ENCODE data around the gene CENPK.
"Not testable (repeated sequence)": the region's sequence is repeated elsewhere in the genome, so short reads cannot be mapped to it uniquely, and the experiment has no call there.

Gene CENPK

DNA sequence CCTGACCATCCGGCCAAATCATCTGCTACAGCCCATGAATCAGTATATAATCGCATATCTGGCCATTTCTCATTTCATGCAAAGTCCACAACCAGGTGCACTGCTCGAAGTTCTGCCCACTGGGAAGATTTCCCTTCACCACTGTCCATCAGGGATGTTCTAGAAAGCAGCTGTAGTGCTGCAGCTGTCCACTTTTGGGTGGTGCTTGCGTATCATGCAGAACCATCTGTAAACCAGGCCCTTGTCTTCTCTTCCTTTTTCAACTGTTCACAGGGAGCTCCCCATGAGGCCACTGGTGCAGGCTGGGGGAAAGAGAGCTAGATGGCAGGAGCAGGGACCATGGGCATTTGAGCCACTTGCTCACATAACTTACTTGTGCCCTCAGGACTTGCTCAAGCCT, 73.8 kb downstream of the CENPK start:
- no peak for DNase-seq

DNA sequence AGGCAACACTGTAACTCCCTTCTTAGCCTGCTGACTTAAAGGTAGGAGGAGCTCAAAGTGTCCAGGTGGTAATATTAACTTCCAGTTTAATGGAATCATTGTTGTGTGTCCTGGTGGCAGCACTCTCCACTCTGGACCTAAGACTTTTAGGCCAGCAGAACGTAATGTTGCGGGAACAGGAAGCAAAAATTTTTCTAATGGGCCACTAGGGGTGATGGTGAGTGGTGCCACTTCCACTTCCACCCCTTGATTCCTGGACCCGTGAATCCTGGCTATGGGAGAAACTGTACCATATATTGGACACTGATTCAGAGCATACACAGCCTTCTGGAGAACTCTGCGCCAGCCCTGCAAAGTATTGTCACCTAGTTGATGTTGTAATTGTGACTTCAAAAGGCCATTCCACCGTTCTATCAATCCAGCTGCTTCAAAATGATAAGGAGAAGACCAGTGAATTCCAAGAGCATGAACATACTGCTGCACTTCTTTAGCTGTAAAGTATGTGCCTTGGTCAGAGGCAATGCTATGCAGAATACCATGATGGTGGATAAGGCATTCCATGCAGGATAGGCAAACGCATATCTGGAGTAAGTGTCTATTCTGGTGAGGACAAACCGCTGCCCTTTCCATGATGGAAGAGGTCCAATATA, 74.8 kb downstream of the CENPK start:
- not testable (repeated sequence) for DNase-seq

DNA sequence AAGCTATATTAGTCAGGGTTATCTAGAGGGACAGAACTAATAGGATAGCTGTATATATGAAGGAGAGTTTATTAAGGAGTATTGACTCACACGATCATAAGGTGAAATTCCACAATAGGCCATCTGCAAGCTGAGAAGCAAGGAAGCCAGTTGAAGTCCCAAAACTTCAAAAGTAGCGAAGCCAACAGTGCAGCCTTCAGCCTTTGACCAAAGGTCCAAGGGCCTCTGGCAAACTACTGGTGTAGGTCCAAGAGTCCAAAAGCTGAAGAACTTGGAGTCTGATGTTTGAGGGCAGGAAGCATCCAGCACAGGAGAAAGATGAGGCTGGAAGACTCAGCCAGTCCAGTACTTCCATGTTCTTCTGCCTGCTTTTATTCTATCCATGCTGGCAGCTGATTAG, 76.2 kb downstream of the CENPK start:
- DNase-seq = not testable (repeated sequence)

DNA sequence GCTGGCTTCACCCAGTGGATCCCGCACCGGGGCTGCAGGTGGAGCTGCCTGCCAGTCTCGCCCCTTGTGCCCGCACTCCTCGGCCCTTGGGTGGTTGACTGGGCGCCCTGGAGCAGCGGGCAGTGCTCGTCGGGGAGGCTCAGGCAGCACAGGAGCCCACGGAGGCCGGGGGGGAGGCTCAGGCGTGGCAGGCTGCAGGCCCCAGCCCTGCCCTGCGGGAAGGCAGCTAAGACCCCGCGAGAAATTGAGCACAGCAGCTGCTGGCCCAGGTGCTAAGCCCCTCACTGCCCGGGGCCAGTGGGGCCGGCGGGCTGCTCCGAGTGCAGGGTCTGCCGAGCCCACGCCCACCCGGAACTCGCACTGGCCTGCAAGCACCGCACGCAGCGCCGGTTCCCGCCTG, 77.6 kb downstream of the CENPK start:
- DNase-seq = no peak

DNA sequence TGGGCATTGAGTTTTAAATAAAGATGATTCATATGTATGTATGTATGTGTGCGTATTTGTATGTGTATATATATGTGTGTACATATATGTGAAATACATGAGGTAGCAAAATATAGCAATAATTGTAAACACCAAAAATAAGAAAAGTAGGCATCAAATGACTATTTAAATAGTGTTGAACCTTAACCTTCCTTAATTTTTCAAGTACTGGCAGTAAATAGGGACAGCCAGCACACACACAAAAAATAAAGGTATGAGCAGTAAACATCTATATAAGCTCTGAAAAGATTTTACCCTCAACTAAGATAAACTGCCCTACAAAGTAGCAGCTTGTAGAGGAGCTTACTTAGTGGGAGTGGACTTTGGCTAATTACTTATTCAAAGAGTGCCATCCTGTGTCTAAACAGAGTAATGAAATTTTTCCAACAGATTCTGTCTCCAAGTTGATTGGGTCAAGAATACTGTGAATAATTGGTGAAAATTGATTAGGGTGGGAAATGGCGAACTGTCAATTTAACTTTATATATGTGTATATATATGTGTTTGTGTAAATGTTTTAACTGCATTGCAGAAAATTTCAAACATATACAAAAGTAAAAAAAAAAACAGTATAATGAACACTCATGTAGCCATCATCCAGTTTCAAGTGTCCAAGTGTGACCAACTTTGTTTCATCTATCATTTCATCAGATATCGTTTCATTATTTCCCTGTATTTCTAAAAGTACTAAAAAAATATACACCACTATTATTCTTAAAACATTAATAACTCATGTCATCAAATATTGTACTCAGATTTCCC, 79.2 kb downstream of the CENPK start:
- DNase-seq = no peak

DNA sequence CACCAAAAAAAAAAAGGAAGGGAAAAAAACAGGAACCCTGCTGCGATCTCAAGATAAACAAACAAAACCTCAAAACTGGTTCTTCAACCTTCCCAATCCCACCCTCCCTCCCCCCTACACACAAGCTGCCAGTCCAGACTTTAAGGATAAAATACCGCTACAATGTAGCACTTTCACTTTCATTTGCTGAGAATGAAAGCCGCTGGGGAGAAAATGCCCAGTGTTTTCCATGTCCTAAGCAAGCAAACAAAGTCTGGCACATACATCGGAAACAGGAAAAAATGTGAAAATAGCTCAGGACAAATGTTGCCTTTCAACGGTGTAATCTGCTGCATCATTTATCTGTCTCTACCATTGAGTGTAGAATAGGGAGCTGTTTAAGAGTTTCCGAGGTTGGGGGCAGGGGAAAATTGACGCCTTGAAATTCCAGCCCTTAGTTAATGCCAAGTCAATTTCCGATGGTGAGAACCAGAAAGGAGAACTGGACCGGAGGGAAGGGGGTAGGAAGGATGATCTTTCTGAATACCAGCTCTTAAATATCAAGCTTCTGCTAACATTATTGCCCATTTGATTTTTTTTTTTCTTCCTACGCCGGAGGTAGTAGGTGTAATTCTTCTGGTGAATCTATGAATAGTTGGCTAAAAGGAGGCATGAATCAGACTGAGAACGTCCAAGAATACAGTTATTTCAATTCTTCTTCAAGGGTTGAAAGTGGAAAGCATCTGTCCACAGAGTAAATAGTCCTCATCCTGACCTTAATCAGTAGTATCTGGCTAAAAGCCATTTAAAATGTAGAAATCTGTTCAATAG, 80.0 kb downstream of the CENPK start:
- DNase-seq = no peak

DNA sequence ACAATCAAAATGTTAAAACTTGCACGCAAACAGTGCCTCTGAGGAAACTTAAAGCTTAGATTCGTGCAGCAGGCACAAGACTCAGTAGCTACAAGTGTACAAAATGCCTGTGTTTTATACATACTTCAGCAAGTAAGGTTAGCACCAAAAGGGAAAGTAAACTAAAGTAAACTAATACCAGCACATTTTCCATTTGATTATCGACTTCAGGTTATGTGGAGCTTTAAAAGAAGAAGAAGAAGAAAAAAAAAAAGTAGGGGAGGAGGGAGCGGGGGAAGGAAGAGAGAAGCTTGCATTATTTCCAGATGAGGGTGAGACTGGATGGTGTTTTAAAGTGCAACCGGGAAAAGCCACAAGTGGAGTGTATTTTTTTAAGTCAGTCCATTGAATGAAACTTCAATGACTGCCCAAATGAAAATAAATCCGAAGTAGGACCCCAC, 80.7 kb downstream of the CENPK start:
- no peak for DNase-seq

DNA sequence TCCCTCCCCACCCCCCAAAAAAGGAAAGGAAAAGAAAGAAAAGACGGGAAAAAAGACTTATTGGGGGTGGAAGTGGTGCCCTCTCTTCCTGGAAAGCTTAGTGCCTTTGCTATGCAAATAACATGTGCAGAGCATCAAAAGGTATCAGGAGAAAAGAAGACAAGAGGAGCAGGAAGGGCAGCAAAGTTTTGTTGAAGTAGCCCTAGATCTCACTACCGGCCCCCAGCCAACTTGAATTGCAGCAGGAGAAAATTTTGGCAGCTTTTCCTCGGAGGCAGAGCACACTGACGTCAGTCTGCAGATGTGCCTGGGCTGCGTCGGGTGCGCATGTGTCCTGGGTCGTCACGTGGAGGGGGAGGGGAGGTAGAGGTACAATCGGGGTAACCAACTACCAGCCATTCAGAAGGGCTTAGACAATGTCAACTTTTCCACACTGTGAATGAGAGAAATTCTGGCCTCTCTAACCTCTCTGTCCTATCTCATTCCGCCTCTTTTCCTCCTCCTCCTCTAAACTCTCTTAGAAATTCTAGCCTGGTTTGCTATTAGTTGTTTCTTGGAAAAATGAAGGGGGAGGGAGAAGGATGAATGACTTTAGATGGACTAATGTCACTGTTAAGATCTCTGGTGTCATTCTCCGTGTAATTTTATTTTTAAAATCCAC, 81.2 kb downstream of the CENPK start, which contains the start of gene ADAMTS6:
ADAMTS6 (minus strand) TSS at position 286 of the 661 bp plus-strand sequence. CDS start 8,247 bp downstream, outside the sequence.
- DNase-seq = no peak

DNA sequence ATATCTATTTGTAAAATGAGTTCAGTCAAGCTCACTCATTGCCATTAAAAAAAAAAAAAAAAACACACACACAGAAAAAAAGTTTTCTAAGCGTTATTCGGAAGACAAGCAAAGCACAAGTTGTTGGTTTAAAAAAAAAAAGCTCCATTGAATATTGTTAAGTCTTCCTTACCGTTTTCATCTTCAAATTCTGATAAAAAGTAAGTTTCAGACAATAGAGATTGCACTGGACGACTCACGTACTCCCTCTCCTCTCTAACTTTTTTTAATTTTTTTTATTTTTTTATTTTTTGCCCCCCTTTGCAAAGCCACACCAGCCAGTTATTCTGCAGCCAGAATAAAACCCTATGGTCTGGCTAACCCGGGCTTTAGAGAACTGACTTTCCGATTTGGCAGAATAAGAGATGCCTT, 81.8 kb downstream of the CENPK start:
- DNase-seq = no peak

DNA sequence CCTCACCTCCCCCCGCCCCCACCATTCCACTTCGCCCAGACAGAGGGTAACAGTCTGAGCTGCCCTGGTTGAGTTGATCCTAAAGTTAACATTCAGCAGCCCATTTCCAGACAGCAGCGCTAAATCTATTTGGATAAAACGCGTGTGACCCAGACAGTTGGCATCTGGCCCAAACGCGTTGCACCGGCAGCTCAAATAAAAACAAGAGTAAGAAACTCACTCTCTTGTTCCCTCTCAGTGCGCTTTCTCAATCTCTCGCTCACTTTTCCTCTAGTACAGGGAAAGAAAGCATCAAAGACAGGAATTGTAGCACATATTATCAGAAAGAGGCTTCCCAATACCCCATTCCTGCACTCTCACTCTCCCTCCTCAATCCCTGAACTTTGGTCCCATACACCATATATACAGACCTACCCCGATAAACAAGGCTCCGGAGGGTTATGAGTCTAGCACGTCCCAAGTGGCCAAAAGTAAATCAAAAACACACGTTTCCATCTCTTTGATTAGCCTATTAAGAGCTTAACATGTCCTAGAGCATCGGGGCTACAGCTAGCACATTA, 82.6 kb downstream of the CENPK start:
- DNase-seq = no peak

DNA sequence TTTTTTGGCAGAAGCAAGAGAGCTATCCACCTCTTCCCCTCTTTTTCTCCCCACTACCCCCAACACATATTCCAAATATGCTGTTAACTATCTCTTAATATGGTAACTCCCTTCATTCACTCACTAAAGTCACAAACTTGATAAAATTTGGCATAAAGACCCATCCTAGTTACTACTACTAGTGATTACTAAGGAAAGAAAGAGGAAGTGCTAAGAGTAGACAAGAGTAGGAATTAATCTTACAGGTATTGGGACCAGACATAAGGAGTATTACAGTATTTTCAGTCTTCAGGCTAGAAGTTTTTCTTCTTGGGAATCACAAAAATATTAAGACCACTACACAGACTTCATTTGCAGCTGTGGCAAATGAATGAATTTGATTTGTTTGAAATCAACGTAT, 83.4 kb downstream of the CENPK start:
- DNase-seq = no peak

DNA sequence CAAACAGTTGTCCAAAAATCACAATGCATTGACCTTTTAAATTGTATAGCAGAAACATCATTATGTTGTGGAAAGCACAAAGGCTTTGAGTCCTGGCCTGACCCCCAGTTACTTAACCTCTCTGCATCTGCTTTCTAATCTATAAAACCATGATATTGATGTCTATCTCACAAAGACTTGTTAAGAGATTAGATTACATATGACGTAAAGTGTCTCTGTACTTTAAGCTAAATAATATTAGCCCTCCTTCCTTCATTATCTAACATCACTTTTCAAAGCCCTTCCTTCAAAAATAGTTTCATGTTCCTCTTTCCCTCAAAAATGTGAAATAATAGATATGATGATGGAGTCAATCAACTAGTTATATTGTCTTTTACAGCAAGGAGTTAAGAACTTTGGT, 84.6 kb downstream of the CENPK start:
- no peak for DNase-seq

DNA sequence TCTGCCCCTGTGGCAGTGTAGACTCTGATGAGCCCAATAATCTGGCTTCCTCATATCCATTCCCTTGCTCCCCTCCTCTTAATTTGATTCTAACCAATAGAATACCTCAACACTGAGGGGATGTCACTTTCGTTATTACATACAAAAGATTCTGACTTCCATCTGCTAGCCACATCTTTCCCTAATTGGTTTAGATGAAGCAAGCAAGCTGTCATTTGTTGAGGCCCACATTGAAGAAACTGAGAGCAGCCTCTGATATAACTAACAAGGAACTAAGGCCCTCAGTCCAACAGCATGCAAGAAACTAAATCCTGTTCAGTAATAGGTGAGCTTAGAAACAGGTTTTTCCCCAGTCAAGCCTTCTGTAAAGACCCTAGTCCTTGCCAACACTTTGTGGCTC, 87.1 kb downstream of the CENPK start:
- no peak for DNase-seq

DNA sequence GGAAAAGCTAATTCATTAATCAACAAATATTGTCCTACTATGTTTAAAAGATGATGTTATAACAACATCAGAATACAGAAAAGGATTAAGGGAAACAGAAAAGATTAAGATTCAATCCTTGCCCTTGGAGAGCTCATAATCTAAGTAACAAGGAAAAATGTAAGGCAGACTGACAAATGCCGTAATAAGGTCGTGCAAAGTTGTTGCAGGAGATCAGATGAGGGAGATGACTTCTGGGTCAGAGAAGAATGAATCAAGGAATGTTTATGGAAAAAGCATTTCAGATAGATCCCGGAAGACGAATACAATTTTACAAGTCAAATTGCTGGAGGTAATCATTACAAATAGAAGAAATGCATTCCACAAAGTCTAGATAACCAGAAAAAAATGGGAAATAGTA, 87.6 kb downstream of the CENPK start:
- no peak for DNase-seq

DNA sequence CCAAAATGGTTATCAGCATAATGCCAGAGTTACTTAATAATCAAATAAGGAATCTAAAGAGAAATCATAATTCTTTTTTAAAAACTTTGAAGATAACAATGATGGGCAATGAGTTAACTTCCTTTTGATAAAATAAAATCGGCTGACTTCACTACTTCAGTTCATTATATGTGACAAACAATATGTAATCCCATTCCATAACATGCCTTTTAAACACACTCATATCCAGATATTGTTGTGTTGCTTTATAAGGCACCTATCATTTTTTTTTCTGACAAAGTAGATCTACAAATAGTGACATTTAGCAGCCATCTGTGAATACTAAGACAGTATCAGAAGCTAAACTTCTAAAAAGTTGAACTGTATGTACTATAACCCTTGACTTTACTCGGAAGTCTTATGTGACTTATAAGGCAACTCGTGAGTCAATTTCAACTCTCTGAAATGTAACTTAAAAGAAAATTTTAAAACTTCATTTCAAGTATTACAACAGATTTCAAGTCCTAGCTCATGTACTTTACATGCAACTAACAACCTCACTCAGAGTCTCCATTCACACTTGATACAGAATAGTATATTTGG, 88.7 kb downstream of the CENPK start:
- no peak for DNase-seq

DNA sequence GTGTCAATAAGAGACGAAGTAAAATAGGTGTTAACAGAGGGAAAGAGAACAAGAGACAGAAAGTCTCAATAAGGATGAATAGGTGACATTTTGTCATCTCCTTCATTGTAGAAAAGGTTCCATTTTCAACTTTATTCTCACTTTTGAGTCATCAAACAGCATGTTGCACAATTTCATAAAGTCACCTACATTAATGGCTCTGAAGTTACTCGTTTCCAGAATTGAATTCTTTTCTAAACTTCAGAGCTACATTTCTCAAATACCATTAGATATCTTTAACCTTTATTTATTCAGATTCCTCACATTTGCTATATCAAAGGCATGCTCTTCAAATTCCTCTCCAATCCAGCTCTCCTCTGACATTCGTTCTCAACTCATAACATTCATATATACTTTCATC, 94.3 kb downstream of the CENPK start:
- DNase-seq = no peak

All from GOT3 (cell line).